Measurements from ENCODE around the gene PTCD1.

Gene PTCD1

DNA sequence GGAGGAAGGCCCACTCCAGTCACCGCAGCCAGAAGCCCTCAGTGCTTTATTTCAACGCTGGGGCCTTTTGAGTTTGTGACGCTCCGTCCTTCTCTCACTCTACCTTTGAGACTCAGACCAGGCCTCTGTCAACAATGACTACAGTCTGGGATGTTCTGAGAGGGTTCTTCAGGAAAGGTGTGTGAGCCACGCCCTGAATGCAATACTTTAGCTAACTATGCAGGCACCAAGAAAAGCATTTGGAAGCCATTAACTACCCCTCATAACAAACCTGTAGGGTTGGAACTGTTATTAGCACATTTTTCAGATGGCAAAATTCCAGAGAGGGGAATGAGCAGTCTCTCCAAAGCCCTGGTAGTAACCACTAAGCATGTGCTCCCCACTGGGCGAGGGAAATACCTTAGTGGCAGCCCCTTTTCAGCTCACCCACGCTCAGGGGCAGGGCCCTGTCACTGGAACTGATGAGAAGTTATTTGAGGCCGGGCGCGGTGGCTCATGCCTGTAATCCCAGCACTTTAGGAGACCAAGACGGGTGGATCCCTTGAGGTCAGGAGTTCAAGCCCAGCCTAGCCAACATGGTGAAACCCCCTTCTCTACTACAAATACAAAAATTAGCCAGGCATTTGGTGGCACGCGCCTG, 69.7 kb downstream of the PTCD1 start:
- DNase-seq = no peak
- ATAC-seq = no peak
